A673 (cell line): Measurements from ENCODE around the gene SRSF12. TPM values are rescaled to one million over a fixed set of nuclear protein-coding genes. Genes with fewer than 3 reads are reported as not detected.

ENCODE experiments used
- BruUV-seq: library from RNA; stranded (reverse); fragments of 400-500 nt; replicated peaks from 2 replicates; lab custom pipeline; 2021; lab: Mats Ljungman, UMichigan
- CTCF ChIA-PET: fragments of 300-600 bp; sonication (Branson Sonifier 250); formaldehyde crosslinking; loops from one replicate; lab custom pipeline; 2022; ENCODE audit warnings: antibody characterized with exemption; lab: Charles Lee
- POLR2A ChIA-PET: fragments of 300-600 bp; sonication (Branson Sonifier 250); formaldehyde crosslinking; loops from one replicate; lab custom pipeline; 2022; ENCODE audit warnings: antibody characterized with exemption; ENCODE audit not compliant: low non-redundant PET; lab: Charles Lee
- DNase-seq: peaks from one replicate; pipeline ENCODE4 v3.0.0-alpha.2; 2015; ENCODE audit warnings: low spot score
- H3K27ac ChIP-seq: fragments of 200-600 bp; sonication (generic); 2 replicates; pipeline ENCODE4 v1.5.1; 2016; ENCODE audit warnings: mixed run types, low read depth, mild to moderate bottlenecking, mixed read lengths, antibody characterized with exemption, low read length; ENCODE audit not compliant: poor library complexity, severe bottlenecking
- H3K27me3 ChIP-seq: fragments of 200-600 bp; sonication (generic); replicated peaks from 2 replicates; pipeline ENCODE4 v1.6.1; 2017; ENCODE audit warnings: mixed run types, low read depth, mild to moderate bottlenecking, mixed read lengths, antibody characterized with exemption, low read length; ENCODE audit not compliant: insufficient read depth, poor library complexity
- H3K36me3 ChIP-seq: fragments of 200-600 bp; sonication (generic); 2 replicates; pipeline ENCODE4 v1.6.1; 2016; ENCODE audit warnings: mixed run types, mild to moderate bottlenecking, mixed read lengths, antibody characterized with exemption, low read length; ENCODE audit not compliant: insufficient read depth, poor library complexity, severe bottlenecking
- H3K4me1 ChIP-seq: fragments of 200-600 bp; sonication (generic); 2 replicates; pipeline ENCODE4 v1.6.1; 2017; ENCODE audit warnings: mixed run types, mild to moderate bottlenecking, mixed read lengths, antibody characterized with exemption, low read length; ENCODE audit not compliant: insufficient read depth, poor library complexity, severe bottlenecking
- H3K4me3 ChIP-seq: fragments of 200-600 bp; sonication (generic); 2 replicates; pipeline ENCODE4 v1.5.1; 2016; ENCODE audit warnings: low read depth, mixed run types, mild to moderate bottlenecking, mixed read lengths, low read length; ENCODE audit not compliant: poor library complexity, severe bottlenecking
- H3K9me3 ChIP-seq: fragments of 200-600 bp; sonication (generic); 2 replicates; pipeline ENCODE4 v1.6.1; 2016; ENCODE audit warnings: mixed run types, low read depth, mild to moderate bottlenecking, mixed read lengths, antibody characterized with exemption, low read length; ENCODE audit not compliant: poor library complexity, severe bottlenecking
- CTCF ChIP-seq: fragments of 300-800, 200-600 bp; sonication (generic); conservative IDR thresholded peaks from 2 replicates; pipeline ENCODE4 v1.5.1; 2017; ENCODE audit warnings: low read depth, mild to moderate bottlenecking, antibody characterized with exemption, low read length, moderate library complexity, mixed read lengths
- EZH2 ChIP-seq: fragments of 200-600 bp; sonication (generic); IDR thresholded peaks from 2 replicates; pipeline ENCODE4 v1.6.1; 2017; ENCODE audit warnings: borderline replicate concordance, low read depth, mild to moderate bottlenecking, mixed read lengths, antibody characterized with exemption, low read length; ENCODE audit not compliant: poor library complexity, severe bottlenecking
- intact Hi-C: fragments of 100-400 bp; cut with micrococcal nuclease; formaldehyde crosslinking; loops from one replicate; pipeline ENCODE4 v1.10.0; 2022; ENCODE audit not compliant: unreplicated experiment
- total RNA-seq: library from RNA; stranded (reverse); gene quantifications from 2 replicates; pipeline ENCODE4 v1.2.3, GENCODE V29; 2021

The SRSF12 gene
- total RNA-seq, 1 experiment from 2014 or later, result 14.3 TPM

- Histone ChIP-seq H3K4me1 (peaks cover 17% of the 10 kb centered on the region), H3K36me3 (peaks cover 13% of the 10 kb centered on the region), H3K27ac (peak overlapping the region; percentile 85), H3K4me3 (peak overlapping the region; percentile 69), H3K27me3 (no peaks in the 10 kb centered on the region), H3K9me3 (no peaks in the 10 kb centered on the region)
- TF ChIP-seq EZH2 (no peak), CTCF (no peak)
- BruUV-seq, result TSS peak; percentile 69
- CTCF ChIA-PET, result interaction anchor here (0.6 kb wide), 1 partner anchor 143 kb away, joined by 3 read pairs; no protein-coding TSS in a partner anchor
- intact Hi-C loops, result loop anchor here (5.0 kb wide), 1 partner anchor 95 kb away; no protein-coding TSS in a partner anchor
- peak; percentile 39 for DNase-seq
- POLR2A ChIA-PET, result no interaction called here
These were observed 29.1 kb upstream of the SRSF12 start for GRCh38 chr6:89146718-89147700.

GRCh38 chr6:89145956-89146717 is 28.3 kb upstream of the SRSF12 start, which contains the start of gene PM20D2:
Gene PM20D2, plus strand, starts transcription at chr6:89146055. Its CDS starts 90 bp downstream, at chr6:89146145.
- peak within 1 kb of the TSS; percentile 69 for H3K4me3 ChIP-seq
- H3K4me1 ChIP-seq, result peaks cover 17% of the 10 kb centered on the region
- ChIA-PET POLR2A (interaction anchor here (0.6 to 0.7 kb wide), 2 partner anchors 35 to 166 kb away, joined by 3 to 4 read pairs; no protein-coding TSS in a partner anchor), CTCF (interaction anchor here (1.0 kb wide), 1 partner anchor 164 kb away, joined by 3 read pairs; no protein-coding TSS in a partner anchor)
- DNase-seq, result peak; percentile 73
- no peaks in the 10 kb centered on the region for H3K9me3 ChIP-seq
- H3K27me3 ChIP-seq, result no peaks in the 10 kb centered on the region
- BruUV-seq, result no TSS peak
- H3K36me3 ChIP-seq, result peaks cover 7% of the 10 kb centered on the region
- intact Hi-C loops, result loop anchor here (5.0 kb wide), 1 partner anchor 96 kb away; no protein-coding TSS in a partner anchor
- no peak for TF ChIP-seq EZH2
- H3K27ac ChIP-seq, result peak within 1 kb of the TSS; percentile 85

GRCh38 chr6:89145091-89145955 is 27.5 kb upstream of the SRSF12 start:
- Histone ChIP-seq H3K4me3 (peak overlapping the region; percentile 69), H3K9me3 (no peaks in the 10 kb centered on the region), H3K4me1 (peaks cover 17% of the 10 kb centered on the region), H3K27me3 (no peaks in the 10 kb centered on the region), H3K27ac (peak overlapping the region; percentile 85), H3K36me3 (peaks cover 7% of the 10 kb centered on the region)
- DNase-seq, result peak; percentile 60
- TF ChIP-seq EZH2 (no peak), CTCF (no peak)
- intact Hi-C loops, result loop anchor here (5.0 kb wide), 1 partner anchor 97 kb away; no protein-coding TSS in a partner anchor
- BruUV-seq, result TSS peak; percentile 66
- POLR2A ChIA-PET, result interaction anchor here (0.6 to 0.7 kb wide), 2 partner anchors 35 to 167 kb away, joined by 3 to 4 read pairs; no protein-coding TSS in a partner anchor
- CTCF ChIA-PET, result interaction anchor here (0.6 to 1.0 kb wide), 2 partner anchors 163 to 318 kb away, joined by 3 read pairs; no protein-coding TSS in a partner anchor
